Endothelial cell (in vitro differentiated cells): ENCODE data around the gene FZD1. TPM values are rescaled to one million over a fixed set of nuclear protein-coding genes. Genes with fewer than 3 reads are reported as not detected.

Source experiments
- DNase-seq: peaks from one replicate; pipeline ENCODE4 v3.0.0; 2021; ENCODE audit warnings: low spot score
- H3K27ac Mint-ChIP-seq: one replicate; pipeline ENCODE4 v1.8.0; 2021; ENCODE audit warnings: mixed read lengths, inconsistent platforms; ENCODE audit not compliant: unreplicated experiment
- H3K27me3 Mint-ChIP-seq: one replicate; pipeline ENCODE4 v1.8.0; 2021; ENCODE audit warnings: mild to moderate bottlenecking, moderate library complexity, mixed read lengths, inconsistent platforms; ENCODE audit not compliant: unreplicated experiment
- H3K36me3 Mint-ChIP-seq: one replicate; pipeline ENCODE4 v1.8.0; 2021; ENCODE audit warnings: mild to moderate bottlenecking, low read depth, mixed read lengths, inconsistent platforms; ENCODE audit not compliant: unreplicated experiment
- H3K4me1 Mint-ChIP-seq: one replicate; pipeline ENCODE4 v1.8.0; 2021; ENCODE audit warnings: mild to moderate bottlenecking, mixed read lengths, inconsistent platforms; ENCODE audit not compliant: unreplicated experiment
- H3K4me3 Mint-ChIP-seq: one replicate; pipeline ENCODE4 v1.8.0; 2021; ENCODE audit warnings: mild to moderate bottlenecking, mixed read lengths, inconsistent platforms; ENCODE audit not compliant: unreplicated experiment
- H3K9me3 Mint-ChIP-seq: one replicate; pipeline ENCODE4 v1.8.0; 2021; ENCODE audit warnings: mixed read lengths, inconsistent platforms; ENCODE audit not compliant: unreplicated experiment
- long read RNA-seq: library from polyadenylated mRNA; unstranded; transcript quantifications from one replicate; pipeline ENCODE4 v2.0.0, GENCODE V29; 2020; ENCODE audit not compliant: unreplicated experiment
- total RNA-seq: library from RNA; stranded (reverse); fragmentation: NEBNext Ultra II Directional; extraction: Animal tissue kit (Norgen Biotek cat#: 25700); gene quantifications from one replicate; pipeline ENCODE4 v1.2.1, GENCODE V29; 2021; ENCODE audit not compliant: unreplicated experiment
- TF ChIP-seq, protein P1 (sequence below): fragments of 200-600 bp; sonication (generic); IDR thresholded peaks from one replicate; pipeline ENCODE4 v1.5.0; 2021; ENCODE audit warnings: antibody characterized with exemption; ENCODE audit not compliant: unreplicated experiment

FZD1 gene
- total RNA-seq: 38.7 TPM
- long read RNA-seq, full-length matches to known transcripts: 5 of 6 reads
- long read RNA-seq, partial matches to known transcripts: 0 of 6 reads
- long read RNA-seq, other reads (novel, unspliced or antisense): 1 of 6 reads

- Mint-ChIP-seq H3K36me3 (peaks cover 18% of the 10 kb centered on the region), H3K4me3 (peak within 1 kb of the TSS; percentile 94), H3K27ac (no peak within 1 kb of the TSS), H3K4me1 (peaks cover 18% of the 10 kb centered on the region), H3K27me3 (peaks cover 24% of the 10 kb centered on the region), H3K9me3 (no peaks in the 10 kb centered on the region)
- peak; percentile 94 for DNase-seq
- TF ChIP-seq, protein P1, sequence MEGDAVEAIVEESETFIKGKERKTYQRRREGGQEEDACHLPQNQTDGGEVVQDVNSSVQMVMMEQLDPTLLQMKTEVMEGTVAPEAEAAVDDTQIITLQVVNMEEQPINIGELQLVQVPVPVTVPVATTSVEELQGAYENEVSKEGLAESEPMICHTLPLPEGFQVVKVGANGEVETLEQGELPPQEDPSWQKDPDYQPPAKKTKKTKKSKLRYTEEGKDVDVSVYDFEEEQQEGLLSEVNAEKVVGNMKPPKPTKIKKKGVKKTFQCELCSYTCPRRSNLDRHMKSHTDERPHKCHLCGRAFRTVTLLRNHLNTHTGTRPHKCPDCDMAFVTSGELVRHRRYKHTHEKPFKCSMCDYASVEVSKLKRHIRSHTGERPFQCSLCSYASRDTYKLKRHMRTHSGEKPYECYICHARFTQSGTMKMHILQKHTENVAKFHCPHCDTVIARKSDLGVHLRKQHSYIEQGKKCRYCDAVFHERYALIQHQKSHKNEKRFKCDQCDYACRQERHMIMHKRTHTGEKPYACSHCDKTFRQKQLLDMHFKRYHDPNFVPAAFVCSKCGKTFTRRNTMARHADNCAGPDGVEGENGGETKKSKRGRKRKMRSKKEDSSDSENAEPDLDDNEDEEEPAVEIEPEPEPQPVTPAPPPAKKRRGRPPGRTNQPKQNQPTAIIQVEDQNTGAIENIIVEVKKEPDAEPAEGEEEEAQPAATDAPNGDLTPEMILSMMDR: no peak
These were observed at the start of gene FZD1 for GRCh38 chr7:91264046-91264923. Gene FZD1, plus strand, starts transcription at chr7:91264433. Its CDS starts 448 bp downstream, at chr7:91264881.

DNA sequence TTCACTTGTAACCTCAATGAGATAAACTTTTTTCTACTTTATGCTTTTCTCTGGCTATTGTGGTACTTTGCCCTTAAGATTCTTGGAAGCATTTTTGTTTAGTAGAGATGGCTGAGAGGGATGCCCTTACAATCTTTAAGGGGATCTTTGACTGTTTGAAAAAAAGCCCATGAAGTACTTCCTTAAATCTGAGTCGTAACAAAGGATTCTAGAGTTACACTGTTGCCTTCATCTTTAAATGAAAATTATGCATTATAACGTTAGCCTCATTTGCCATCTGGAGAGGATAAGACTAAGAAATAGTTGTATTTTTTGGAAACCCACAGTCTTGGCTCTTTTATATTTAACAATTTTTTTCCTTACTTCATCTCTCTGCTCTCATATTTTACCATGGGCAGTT is 37.8 kb upstream of the FZD1 start:
- DNase-seq: no peak
- Mint-ChIP-seq H3K27ac (no peak overlapping the region), H3K36me3 (no peaks in the 10 kb centered on the region), H3K4me3 (no peak overlapping the region), H3K9me3 (no peaks in the 10 kb centered on the region), H3K4me1 (peaks cover 16% of the 10 kb centered on the region), H3K27me3 (peaks cover 1% of the 10 kb centered on the region)
- TF ChIP-seq, protein P1: no peak

- no peaks in the 10 kb centered on the region for H3K36me3 Mint-ChIP-seq
- peaks cover 20% of the 10 kb centered on the region for H3K4me1 Mint-ChIP-seq
- H3K4me3 Mint-ChIP-seq: no peak overlapping the region
- H3K27me3 Mint-ChIP-seq: peaks cover 6% of the 10 kb centered on the region
- no peak overlapping the region for H3K27ac Mint-ChIP-seq
- no peaks in the 10 kb centered on the region for H3K9me3 Mint-ChIP-seq
- DNase-seq: no peak
- TF ChIP-seq, protein P1: no peak
These were observed 35.9 kb upstream of the FZD1 start for GRCh38 chr7:91228327-91228726.

DNA sequence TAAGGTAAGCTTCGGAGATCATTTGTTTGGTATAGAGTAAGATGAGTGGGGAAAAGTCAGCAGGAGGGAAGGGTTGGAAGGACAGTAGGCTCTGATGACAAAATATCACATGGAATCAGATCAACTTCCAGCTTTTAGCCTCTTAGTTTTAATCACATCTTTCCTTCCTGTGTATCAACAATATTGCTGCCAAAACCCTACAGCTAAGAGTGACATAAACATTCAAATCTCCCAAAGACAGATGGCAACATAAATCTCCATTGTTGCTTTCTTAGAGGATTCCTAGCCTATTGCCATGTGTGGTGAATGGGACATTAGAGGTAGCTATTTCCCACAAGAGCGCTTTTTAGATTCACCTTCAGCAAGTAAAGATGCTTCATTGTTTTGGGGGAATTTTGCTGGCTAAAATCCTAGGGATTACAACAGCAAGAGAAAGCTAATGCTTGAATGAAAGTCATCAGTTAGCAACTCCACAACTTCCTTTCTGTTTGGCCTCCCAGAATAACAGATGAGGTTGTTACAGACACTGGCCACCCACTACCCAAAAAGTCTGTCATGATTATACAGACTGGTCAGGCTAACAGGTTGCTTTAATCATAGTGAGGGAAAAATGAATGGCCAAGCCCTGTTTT is 35.2 kb upstream of the FZD1 start:
- DNase-seq: no peak
- H3K4me3 Mint-ChIP-seq: no peak overlapping the region
- no peak overlapping the region for H3K27ac Mint-ChIP-seq
- H3K36me3 Mint-ChIP-seq: no peaks in the 10 kb centered on the region
- peaks cover 23% of the 10 kb centered on the region for H3K4me1 Mint-ChIP-seq
- H3K9me3 Mint-ChIP-seq: no peaks in the 10 kb centered on the region
- H3K27me3 Mint-ChIP-seq: peaks cover 6% of the 10 kb centered on the region
- TF ChIP-seq, protein P1: no peak
